PC-3 (cell line): ENCODE results near the gene PDAP1. TPM values are rescaled to one million over a fixed set of nuclear protein-coding genes. Genes with fewer than 3 reads are reported as not detected.
"Not testable (repeated sequence)": the region's sequence is repeated elsewhere in the genome, so short reads cannot be mapped to it uniquely, and the experiment has no call there.

Experiments used
- ATAC-seq: fragments of 200-7000 bp; cut with Tn5 transposase; 2 replicates; pipeline ENCODE4 v1.9.1; 2020; ENCODE audit warnings: mild to moderate bottlenecking, moderate library complexity
- BruUV-seq: library from RNA; stranded (reverse); fragments of 400-500 nt; replicated peaks from 2 replicates; lab custom pipeline; 2021; lab: Mats Ljungman, UMichigan
- CTCF ChIA-PET: fragments of 300-600 bp; sonication (Branson Sonifier 250); formaldehyde crosslinking; loops from one replicate; lab custom pipeline; 2022; ENCODE audit warnings: antibody characterized with exemption; lab: Charles Lee
- POLR2A ChIA-PET: fragments of 300-600 bp; sonication (Branson Sonifier 250); formaldehyde crosslinking; loops from one replicate; lab custom pipeline; 2022; ENCODE audit warnings: antibody characterized with exemption; ENCODE audit not compliant: unreplicated experiment; lab: Charles Lee
- DNase-seq: peaks from one replicate; pipeline ENCODE4 v3.0.0-alpha.2; 2015
- H2AFZ ChIP-seq: fragments of 300-600 bp; sonication (generic); 2 replicates; pipeline ENCODE4 v1.6.0; 2016; ENCODE audit warnings: antibody characterized with exemption, low read length
- H3F3A ChIP-seq: fragments of 300-600 bp; sonication (generic); one replicate; pipeline ENCODE4 v1.6.0; 2017; ENCODE audit warnings: antibody characterized with exemption, low read length, control low read depth, mild to moderate bottlenecking; ENCODE audit not compliant: unreplicated experiment
- H3K27ac ChIP-seq: fragments of 300-600 bp; sonication (generic); 2 replicates; pipeline ENCODE4 v1.5.1; 2016; ENCODE audit warnings: mild to moderate bottlenecking, low read length
- H3K27me3 ChIP-seq: fragments of 300-600 bp; sonication (generic); 2 replicates; pipeline ENCODE4 v1.6.1; 2016; ENCODE audit warnings: low read length, mixed read lengths
- H3K36me3 ChIP-seq: fragments of 300-600 bp; sonication (generic); 2 replicates; pipeline ENCODE4 v1.6.1; 2016; ENCODE audit warnings: low read depth, mixed run types, low read length, mixed read lengths
- H3K4me1 ChIP-seq: fragments of 300-600 bp; sonication (generic); 2 replicates; pipeline ENCODE4 v1.5.1; 2016; ENCODE audit warnings: low read length; ENCODE audit not compliant: insufficient read depth
- H3K4me2 ChIP-seq: fragments of 300-600 bp; sonication (generic); 2 replicates; pipeline ENCODE4 v1.6.0; 2016; ENCODE audit warnings: low read length
- H3K4me3 ChIP-seq: fragments of 300-600 bp; sonication (generic); 2 replicates; pipeline ENCODE4 v1.5.1; 2016; ENCODE audit warnings: mild to moderate bottlenecking, low read length, mixed read lengths
- H3K79me2 ChIP-seq: fragments of 300-600 bp; sonication (generic); 2 replicates; pipeline ENCODE4 v1.6.1; 2017; ENCODE audit warnings: low read length, mixed read lengths
- H3K9ac ChIP-seq: fragments of 300-600 bp; sonication (generic); 2 replicates; pipeline ENCODE4 v1.6.0; 2016; ENCODE audit warnings: mild to moderate bottlenecking, low read length
- H3K9me2 ChIP-seq: fragments of 300-600 bp; sonication (generic); replicated peaks from 2 replicates; pipeline ENCODE4 v1.6.1; 2016; ENCODE audit warnings: mixed run types, low read length, mixed read lengths
- H3K9me3 ChIP-seq: fragments of 300-600 bp; sonication (generic); 2 replicates; pipeline ENCODE4 v1.6.1; 2016; ENCODE audit warnings: low read length, mixed read lengths
- H4K20me1 ChIP-seq: fragments of 300-600 bp; sonication (generic); 2 replicates; pipeline ENCODE4 v1.6.1; 2016; ENCODE audit warnings: low read length, mixed read lengths
- EZH2 ChIP-seq: fragments of 300-600 bp; sonication (generic); IDR thresholded peaks from one replicate; pipeline ENCODE4 v1.6.1; 2017; ENCODE audit warnings: antibody characterized with exemption, mild to moderate bottlenecking, low read length; ENCODE audit not compliant: unreplicated experiment
- EZH2phosphoT487 ChIP-seq: fragments of 300-600 bp; sonication (generic); IDR thresholded peaks from 2 replicates; pipeline ENCODE4 v1.6.1; 2018; ENCODE audit warnings: mild to moderate bottlenecking, antibody characterized with exemption, low read length, borderline replicate concordance
- intact Hi-C: fragments of 100-400 bp; cut with micrococcal nuclease; formaldehyde crosslinking; loops from 2 replicates; pipeline ENCODE4 v1.9.0; 2023
- total RNA-seq: library from RNA; depleted of rRNA; stranded (reverse); fragments of >200 nt; gene quantifications from 2 replicates; pipeline ENCODE4 v1.2.3, GENCODE V29; 2014
- TF ChIP-seq, protein P1 (sequence below): fragments of 300-600 bp; sonication (generic); conservative IDR thresholded peaks from 2 replicates; pipeline ENCODE4 v1.5.1; 2017; ENCODE audit warnings: antibody characterized with exemption, low read depth, mild to moderate bottlenecking, low read length

The PDAP1 gene
- total RNA-seq, 1 experiment from 2014 or later = 58.6 TPM

DNA sequence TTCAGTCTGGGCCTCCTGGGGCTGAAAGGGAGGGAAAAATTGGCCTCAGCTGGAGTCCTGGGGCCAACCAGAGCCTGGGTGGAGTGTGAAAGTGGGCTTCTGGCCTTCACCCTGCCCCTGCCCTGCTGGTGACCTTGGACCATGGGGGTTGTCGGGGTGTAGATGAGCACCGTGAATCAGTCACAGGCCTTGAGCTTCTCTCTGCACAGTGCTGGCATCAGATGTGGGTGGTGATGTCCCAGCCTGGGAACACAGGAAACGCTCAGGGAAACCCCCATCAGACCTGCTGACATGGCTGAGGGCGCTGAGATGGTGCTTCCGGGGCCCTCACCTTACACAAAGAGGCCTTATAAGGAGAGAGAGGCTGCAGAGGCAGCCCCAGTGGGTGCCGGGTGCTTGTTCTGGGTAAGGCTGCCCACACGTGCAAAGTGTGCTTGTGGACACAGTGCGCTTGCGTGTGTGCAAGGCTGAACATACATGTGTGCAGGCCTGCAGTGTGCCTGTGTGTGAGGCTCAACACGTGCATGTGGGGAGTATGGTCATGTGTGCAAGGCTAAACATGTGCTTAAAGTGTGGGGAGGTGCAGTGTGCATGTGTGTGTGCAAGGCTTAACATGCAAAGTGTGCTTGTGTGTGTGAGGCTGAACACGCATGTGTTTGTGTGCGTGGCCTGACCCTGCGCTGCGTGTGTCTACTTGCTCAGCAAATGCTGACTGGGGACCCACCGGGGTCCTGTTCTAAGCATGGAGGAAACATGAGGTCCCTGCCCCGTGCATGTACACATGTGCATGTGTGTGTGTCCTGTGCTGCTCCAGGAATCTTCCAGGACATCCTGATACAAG lies 27.4 kb downstream of the PDAP1 start:
- ATAC-seq (no peak), DNase-seq (no peak)
- intact Hi-C loops = no loop called here
- peaks cover 9% of the 10 kb centered on the region for H3K36me3 ChIP-seq
- CTCF ChIA-PET = no interaction called here
- H3K79me2 ChIP-seq = peaks cover 55% of the 10 kb centered on the region
- no peaks in the 10 kb centered on the region for H3K9me3 ChIP-seq
- POLR2A ChIA-PET = no interaction called here
- H3F3A ChIP-seq = no peaks in the 10 kb centered on the region
- H3K4me3 ChIP-seq = no peak overlapping the region
- no peak overlapping the region for H3K27ac ChIP-seq
- no peaks in the 10 kb centered on the region for H3K9me2 ChIP-seq
- no peak for TF ChIP-seq EZH2phosphoT487
- TF ChIP-seq EZH2 = no peak
- TF ChIP-seq, protein P1, sequence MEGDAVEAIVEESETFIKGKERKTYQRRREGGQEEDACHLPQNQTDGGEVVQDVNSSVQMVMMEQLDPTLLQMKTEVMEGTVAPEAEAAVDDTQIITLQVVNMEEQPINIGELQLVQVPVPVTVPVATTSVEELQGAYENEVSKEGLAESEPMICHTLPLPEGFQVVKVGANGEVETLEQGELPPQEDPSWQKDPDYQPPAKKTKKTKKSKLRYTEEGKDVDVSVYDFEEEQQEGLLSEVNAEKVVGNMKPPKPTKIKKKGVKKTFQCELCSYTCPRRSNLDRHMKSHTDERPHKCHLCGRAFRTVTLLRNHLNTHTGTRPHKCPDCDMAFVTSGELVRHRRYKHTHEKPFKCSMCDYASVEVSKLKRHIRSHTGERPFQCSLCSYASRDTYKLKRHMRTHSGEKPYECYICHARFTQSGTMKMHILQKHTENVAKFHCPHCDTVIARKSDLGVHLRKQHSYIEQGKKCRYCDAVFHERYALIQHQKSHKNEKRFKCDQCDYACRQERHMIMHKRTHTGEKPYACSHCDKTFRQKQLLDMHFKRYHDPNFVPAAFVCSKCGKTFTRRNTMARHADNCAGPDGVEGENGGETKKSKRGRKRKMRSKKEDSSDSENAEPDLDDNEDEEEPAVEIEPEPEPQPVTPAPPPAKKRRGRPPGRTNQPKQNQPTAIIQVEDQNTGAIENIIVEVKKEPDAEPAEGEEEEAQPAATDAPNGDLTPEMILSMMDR = no peak
- H3K4me1 ChIP-seq = peaks cover 10% of the 10 kb centered on the region; the same call in 1 of the 2 replicates
- H3K27me3 ChIP-seq = no peaks in the 10 kb centered on the region
- no peak overlapping the region for H3K4me2 ChIP-seq
- H2AFZ ChIP-seq = no peak overlapping the region
- no peak overlapping the region for H3K9ac ChIP-seq
- H4K20me1 ChIP-seq = peaks cover 14% of the 10 kb centered on the region; the same call in 1 of the 2 replicates
- no TSS peak for BruUV-seq

DNA sequence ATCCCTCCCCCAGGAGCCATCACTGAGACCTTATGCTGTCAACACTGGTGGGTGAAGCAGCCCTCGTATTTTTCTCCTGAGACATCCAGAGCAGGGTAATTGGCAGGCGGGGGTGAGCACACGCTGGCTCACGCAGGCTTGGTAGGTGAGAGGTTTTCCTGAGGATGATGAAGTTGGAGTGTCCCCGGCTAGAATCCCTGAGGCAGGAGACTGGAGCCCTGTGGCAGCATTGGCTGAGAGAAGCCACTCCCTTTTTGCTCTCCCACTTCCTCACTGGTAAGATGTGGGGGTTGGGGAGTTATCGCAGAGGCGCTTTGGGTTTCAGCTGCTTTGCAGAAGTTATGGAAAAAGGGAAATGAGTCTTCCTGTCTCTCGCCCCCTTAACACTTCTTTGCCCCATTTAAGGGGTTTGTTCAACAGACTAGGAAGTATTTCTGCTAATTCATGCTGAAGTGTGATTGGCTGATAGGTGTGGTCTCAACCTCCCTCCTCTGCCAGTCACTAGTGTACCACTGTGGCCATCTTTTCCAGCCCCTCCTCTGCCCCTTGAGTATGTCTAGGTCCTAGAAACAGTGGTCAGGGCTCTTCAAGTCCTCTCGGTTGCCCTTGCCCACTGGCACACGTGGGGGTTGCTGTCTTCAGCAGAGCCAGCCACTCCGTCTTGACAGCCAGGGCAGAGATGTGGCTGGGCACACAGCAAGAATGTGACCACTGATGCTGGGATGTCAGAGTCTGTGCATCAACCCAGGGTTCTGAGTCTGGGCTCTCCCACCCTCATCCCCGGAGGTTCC lies 28.2 kb downstream of the PDAP1 start:
- Histone ChIP-seq H3K4me2 (no peak overlapping the region), H3F3A (no peaks in the 10 kb centered on the region), H3K79me2 (peaks cover 63% of the 10 kb centered on the region), H3K36me3 (peaks cover 9% of the 10 kb centered on the region), H2AFZ (no peak overlapping the region), H3K4me3 (no peak overlapping the region), H3K27ac (no peak overlapping the region), H4K20me1 (peaks cover 14% of the 10 kb centered on the region; the same call in 1 of the 2 replicates), H3K27me3 (no peaks in the 10 kb centered on the region), H3K4me1 (peaks cover 10% of the 10 kb centered on the region; the same call in 1 of the 2 replicates), H3K9me2 (no peaks in the 10 kb centered on the region), H3K9ac (no peak overlapping the region), H3K9me3 (no peaks in the 10 kb centered on the region)
- DNase-seq (no peak), ATAC-seq (no peak)
- TF ChIP-seq, protein P1 = no peak
- no peak for TF ChIP-seq EZH2
- TF ChIP-seq EZH2phosphoT487 = no peak
- intact Hi-C loops = no loop called here
- BruUV-seq = no TSS peak
- CTCF ChIA-PET = no interaction called here
- POLR2A ChIA-PET = no interaction called here

DNA sequence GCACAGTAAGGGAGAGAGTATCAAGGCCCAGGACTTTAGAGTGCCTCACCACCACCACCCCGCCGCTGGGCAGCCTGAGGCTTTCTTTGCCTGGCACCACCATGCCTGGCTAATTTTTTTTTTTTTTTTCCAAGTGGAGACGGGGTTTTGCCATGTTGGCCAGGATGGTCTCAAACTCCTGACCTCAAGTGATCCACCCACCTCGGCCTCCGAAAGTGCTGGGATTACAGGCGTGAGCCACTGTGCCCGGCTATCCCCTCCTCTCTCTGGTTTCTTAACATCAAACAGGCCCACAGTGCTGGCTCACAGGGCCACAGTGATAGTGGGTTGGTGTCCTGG lies 28.7 kb downstream of the PDAP1 start:
- H2AFZ ChIP-seq, DNase-seq, H3K9me2 ChIP-seq, H3K9me3 ChIP-seq, H3K4me3 ChIP-seq, H3K4me1 ChIP-seq, CTCF ChIA-PET, H3F3A ChIP-seq, H3K27ac ChIP-seq, ATAC-seq, H3K36me3 ChIP-seq, BruUV-seq, H3K27me3 ChIP-seq, POLR2A ChIA-PET, H3K9ac ChIP-seq, H3K4me2 ChIP-seq: not testable (repeated sequence)
- intact Hi-C loops = loop anchor here (5.0 kb wide), 1 partner anchor 167 kb away; no protein-coding TSS in a partner anchor
- Histone ChIP-seq H3K79me2 (peaks cover 63% of the 10 kb centered on the region), H4K20me1 (peaks cover 14% of the 10 kb centered on the region; the same call in 1 of the 2 replicates)
